ENCODE measurements around the gene ACSBG1. TPM values are rescaled to one million over a fixed set of nuclear protein-coding genes. Genes with fewer than 3 reads are reported as not detected.
A peak's percentile ranks its signal among the peaks of the same experiment; 100 is the strongest.

ACSBG1 gene
- polyA plus RNA-seq, 1 donor (not counting 4 experiments of a cell fraction or from before 2014, with no cell fraction given) = 0.01 TPM

GRCh38 chr15:78133801-78134200 is 100.6 kb downstream of the ACSBG1 start:
- Histone ChIP-seq H3K9me1 (ENCODE audit: control insufficient read depth, extremely low read depth, insufficient read depth, low read length) (no peaks in the 10 kb centered on the region), H3K4me3 (ENCODE audit: control insufficient read depth in 2 of 3, extremely low read depth in 1 of 3, insufficient read depth in 2 of 3, low read depth in 1 of 3, low read length in 3 of 3) (no peak overlapping the region), H3K4me2 (ENCODE audit: control insufficient read depth, extremely low read depth, insufficient read depth, low read depth, low read length) (peak overlapping the region; percentile 46), H3K36me3 (ENCODE audit: control insufficient read depth in 2 of 2, extremely low read depth in 1 of 2, insufficient read depth in 2 of 2, low read length in 2 of 2) (no peaks in the 10 kb centered on the region), H3K79me2 (ENCODE audit: control insufficient read depth, insufficient read depth, low read length) (no peaks in the 10 kb centered on the region), H3K4me1 (ENCODE audit: control insufficient read depth, extremely low read depth, insufficient read depth, low read length) (peaks cover 33% of the 10 kb centered on the region), H2AFZ (ENCODE audit: control insufficient read depth, low read length) (no peak overlapping the region), H3K9ac (ENCODE audit: control insufficient read depth, extremely low read depth, insufficient read depth, low read length) (no peak overlapping the region), H3K27ac (ENCODE audit: control insufficient read depth, insufficient read depth, low read length) (peak overlapping the region; percentile 63), H3K27me3 (ENCODE audit: control insufficient read depth, extremely low read depth, insufficient read depth, low read length) (no peaks in the 10 kb centered on the region), H4K20me1 (ENCODE audit: control insufficient read depth, extremely low read depth, insufficient read depth, low read length) (no peaks in the 10 kb centered on the region), H3K9me3 (ENCODE audit: control insufficient read depth, low read depth, low read length) (no peaks in the 10 kb centered on the region)
- DNase-seq (ENCODE audit: low read depth, low spot score) = peak; percentile 85
- TF ChIP-seq EZH2 (IDR thresholded peaks at IDR 0.05; ENCODE audit: low read length) = no peak
- no peak for TF ChIP-seq CTCF (optimal IDR thresholded peaks at IDR 0.05 in 1 of 3, IDR thresholded peaks at IDR 0.05 in 1 of 3, conservative IDR thresholded peaks at IDR 0.05 in 1 of 3; ENCODE audit: extremely low read depth in 1 of 3, insufficient read depth in 2 of 3, low read length in 3 of 3)
- peak; percentile 46 for FAIRE-seq
- dilution Hi-C loops (cut with MboI; ENCODE audit: extremely low pct_ligation_motif_present, low sequenced_read_pairs) = no loop called here

- H3K27me3 ChIP-seq (ENCODE audit: control insufficient read depth, extremely low read depth, insufficient read depth, low read length) = no peaks in the 10 kb centered on the region
- peak within 1 kb of the TSS; percentile 58 for H3K27ac ChIP-seq (ENCODE audit: control insufficient read depth, insufficient read depth, low read length)
- no peaks in the 10 kb centered on the region for H4K20me1 ChIP-seq (ENCODE audit: control insufficient read depth, extremely low read depth, insufficient read depth, low read length)
- H3K9me3 ChIP-seq (ENCODE audit: control insufficient read depth, low read depth, low read length) = no peaks in the 10 kb centered on the region
- peak within 1 kb of the TSS; percentile 80 for H2AFZ ChIP-seq (ENCODE audit: control insufficient read depth, low read length)
- peaks cover 33% of the 10 kb centered on the region for H3K4me1 ChIP-seq (ENCODE audit: control insufficient read depth, extremely low read depth, insufficient read depth, low read length)
- TF ChIP-seq CTCF (optimal IDR thresholded peaks at IDR 0.05 in 1 of 3, IDR thresholded peaks at IDR 0.05 in 1 of 3, conservative IDR thresholded peaks at IDR 0.05 in 1 of 3; ENCODE audit: extremely low read depth in 1 of 3, insufficient read depth in 2 of 3, low read length in 3 of 3) = peak; percentile 31 to 80 (median 61)
- no peak for TF ChIP-seq EZH2 (IDR thresholded peaks at IDR 0.05; ENCODE audit: low read length)
- no peaks in the 10 kb centered on the region for H3K36me3 ChIP-seq (ENCODE audit: control insufficient read depth in 2 of 2, extremely low read depth in 1 of 2, insufficient read depth in 2 of 2, low read length in 2 of 2)
- peak within 1 kb of the TSS; percentile 48 to 75 (median 66) for H3K4me3 ChIP-seq (ENCODE audit: control insufficient read depth in 2 of 3, extremely low read depth in 1 of 3, insufficient read depth in 2 of 3, low read depth in 1 of 3, low read length in 3 of 3)
- dilution Hi-C loops (cut with MboI; ENCODE audit: extremely low pct_ligation_motif_present, low sequenced_read_pairs) = no loop called here
- H3K9ac ChIP-seq (ENCODE audit: control insufficient read depth, extremely low read depth, insufficient read depth, low read length) = peak within 1 kb of the TSS; percentile 79
- H3K79me2 ChIP-seq (ENCODE audit: control insufficient read depth, insufficient read depth, low read length) = no peaks in the 10 kb centered on the region
- DNase-seq (ENCODE audit: low read depth, low spot score) (no peak), FAIRE-seq (no peak)
- no peaks in the 10 kb centered on the region for H3K9me1 ChIP-seq (ENCODE audit: control insufficient read depth, extremely low read depth, insufficient read depth, low read length)
- peak within 1 kb of the TSS; percentile 72 for H3K4me2 ChIP-seq (ENCODE audit: control insufficient read depth, extremely low read depth, insufficient read depth, low read depth, low read length)
Observed at GRCh38 chr15:78131295-78132061, 102.9 kb downstream of the ACSBG1 start, which contains the start of gene CIB2. Gene CIB2 (minus strand): TSS chr15:78131445. CDS start chr15:78131215, 230 bp downstream.

All from keratinocyte (primary cell).